Transverse colon (tissue), 4 donors: ENCODE results near the gene WDR5.

ENCODE experiments used
- CTCF ChIP-seq, 5 experiments: fragments of 200-600 bp in 3 of 5; fragments of 450-650 bp in 2 of 5; sonication (generic) in 3 of 5; IDR thresholded peaks; 1 replicate in 2 of 5; 2 replicates in 3 of 5; pipeline ENCODE4 v1.5.1; 2016 to 2017; ENCODE audit warnings: antibody characterized with exemption in 5 of 5, inconsistent platforms in 3 of 5, mild to moderate bottlenecking in 2 of 5, moderate library complexity in 1 of 5
- EP300 ChIP-seq: sonication (generic); formaldehyde crosslinking; IDR thresholded peaks from one replicate; pipeline ENCODE4 v1.6.1; 2017; ENCODE audit warnings: antibody characterized with exemption, low read depth
- POLR2A ChIP-seq: fragments of 450-650 bp; IDR thresholded peaks from one replicate; pipeline ENCODE4 v1.6.1; 2016; ENCODE audit warnings: antibody characterized with exemption, mild to moderate bottlenecking, moderate library complexity
- POLR2AphosphoS5 ChIP-seq, 3 donors: sonication (generic); formaldehyde crosslinking; IDR thresholded peaks; one replicate each; pipeline ENCODE4 v1.6.1; 2016; ENCODE audit warnings: antibody characterized with exemption in 3 of 3

GRCh38 chr9:134158242-134158641 lies 22.4 kb downstream of the WDR5 start:
- TF ChIP-seq POLR2A (no peak), CTCF (IDR thresholded peaks at IDR 0.05) (no peak), POLR2AphosphoS5 (IDR thresholded peaks at IDR 0.05) (no peak), EP300 (no peak)
